Skeletal muscle satellite cell (primary cell): ENCODE data around the gene SOS1.

ENCODE experiments used
- H3K27me3 ChIP-seq: 2 replicates; pipeline ENCODE4 v1.7.0; 2013; ENCODE audit warnings: low read length; ENCODE audit not compliant: control insufficient read depth, insufficient read depth
- H3K36me3 ChIP-seq: 2 replicates; pipeline ENCODE4 v1.7.0; 2013; ENCODE audit warnings: mild to moderate bottlenecking, control low read depth, low read length; ENCODE audit not compliant: insufficient read depth
- H3K4me1 ChIP-seq: 2 replicates; pipeline ENCODE4 v1.7.0; 2013; ENCODE audit warnings: low read length; ENCODE audit not compliant: control insufficient read depth, insufficient read depth
- H3K4me2 ChIP-seq: 2 replicates; pipeline ENCODE4 v1.7.0; 2013; ENCODE audit warnings: mild to moderate bottlenecking, low read length
- H3K4me3 ChIP-seq: 2 replicates; pipeline ENCODE4 v1.7.0; 2013; ENCODE audit warnings: low read length
- H3K9ac ChIP-seq: 2 replicates; pipeline ENCODE4 v1.7.0; 2013; ENCODE audit warnings: mild to moderate bottlenecking, low read depth, low read length, moderate library complexity
- H3K9me3 ChIP-seq: replicated peaks from 2 replicates; pipeline ENCODE4 v1.7.0; 2013; ENCODE audit warnings: mild to moderate bottlenecking, control low read depth, low read length

Gene SOS1

DNA sequence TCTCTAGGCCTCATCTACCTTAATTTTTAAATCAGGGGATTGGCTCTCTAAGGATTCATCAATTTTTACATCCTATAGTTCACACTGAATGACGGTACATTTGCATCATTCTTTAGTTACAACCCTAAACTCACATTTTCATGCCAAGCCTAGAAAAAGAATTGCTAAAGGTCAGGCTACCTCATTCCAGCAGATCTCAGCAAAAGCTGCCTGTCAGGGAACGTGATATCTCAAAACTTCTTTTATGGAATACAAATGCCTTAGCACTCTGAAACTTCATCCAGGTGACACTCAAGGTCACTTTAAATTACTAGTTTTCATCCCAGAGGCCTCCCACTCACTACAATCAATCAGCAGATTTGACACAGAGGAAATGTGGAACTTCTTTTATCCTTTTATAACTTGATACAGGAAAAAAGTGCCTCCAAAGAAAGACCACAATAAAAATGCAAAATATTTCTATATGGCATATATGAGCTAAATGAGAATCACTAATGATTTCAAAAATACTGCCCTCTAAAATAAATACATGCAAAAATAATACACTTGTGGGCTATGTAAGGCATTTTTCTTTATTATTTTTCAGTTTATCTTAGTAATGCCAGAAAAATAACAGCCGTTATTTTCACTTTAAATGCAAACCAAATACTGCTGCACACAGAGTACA is 139.7 kb downstream of the SOS1 start:
- Histone ChIP-seq H3K36me3 (peaks cover 17% of the 10 kb centered on the region), H3K9ac (no peak overlapping the region), H3K9me3 (no peaks in the 10 kb centered on the region), H3K27me3 (no peaks in the 10 kb centered on the region), H3K4me3 (no peak overlapping the region), H3K4me2 (no peak overlapping the region), H3K4me1 (no peaks in the 10 kb centered on the region)

DNA sequence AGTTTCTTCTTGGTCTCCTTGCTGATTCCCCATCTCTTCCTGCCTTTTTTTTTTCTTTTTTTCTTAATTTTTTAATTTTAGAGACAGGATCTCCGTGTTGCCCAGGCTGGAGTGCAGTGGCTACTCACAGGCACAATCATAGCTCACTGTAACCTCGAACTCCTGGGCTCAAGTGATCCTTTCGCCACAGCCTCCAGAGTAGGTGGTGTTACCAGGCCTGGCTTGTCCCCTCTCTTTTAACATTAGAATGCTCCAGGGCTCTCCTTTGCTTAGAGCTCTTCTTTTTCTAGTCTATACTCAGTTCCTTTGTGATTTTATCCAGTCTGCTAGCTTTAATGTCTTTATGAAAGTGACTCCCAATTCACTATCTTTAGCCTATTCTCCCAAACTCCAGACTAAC is 141.9 kb downstream of the SOS1 start:
- no peaks in the 10 kb centered on the region for H3K36me3 ChIP-seq
- no peaks in the 10 kb centered on the region for H3K4me1 ChIP-seq
- H3K9ac ChIP-seq = no peak overlapping the region
- H3K4me3 ChIP-seq = no peak overlapping the region
- H3K4me2 ChIP-seq = no peak overlapping the region
- no peaks in the 10 kb centered on the region for H3K27me3 ChIP-seq
- H3K9me3 ChIP-seq = no peaks in the 10 kb centered on the region

DNA sequence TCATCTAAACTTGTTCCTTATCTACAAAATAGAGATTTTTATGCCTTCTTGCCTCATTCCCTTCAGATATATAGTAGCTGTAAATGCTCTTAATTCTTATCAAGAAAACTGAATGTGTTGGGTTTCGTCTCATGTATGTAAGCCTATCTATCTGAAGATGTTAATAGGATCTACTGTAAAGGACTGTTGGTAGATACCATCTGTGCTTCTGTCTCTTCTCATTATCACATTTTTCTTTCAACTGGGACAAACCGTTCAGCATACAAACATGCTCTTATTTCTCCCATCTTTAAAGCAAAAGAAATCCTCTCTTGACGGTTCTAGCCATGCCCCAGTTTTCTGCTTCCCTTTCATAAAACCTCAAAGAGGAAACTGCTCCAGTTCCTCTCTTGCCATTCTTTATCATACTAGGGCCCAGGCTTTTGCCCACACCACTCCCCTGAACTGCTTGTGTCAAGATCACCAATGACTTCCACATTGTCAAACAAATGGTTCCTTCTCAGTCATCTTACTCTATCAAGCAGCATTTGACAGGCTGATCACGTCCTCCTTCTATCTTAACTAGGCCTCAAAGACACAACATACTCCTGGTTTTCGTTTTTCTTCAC is 142.5 kb downstream of the SOS1 start:
- no peaks in the 10 kb centered on the region for H3K36me3 ChIP-seq
- no peaks in the 10 kb centered on the region for H3K9me3 ChIP-seq
- H3K9ac ChIP-seq = no peak overlapping the region
- H3K4me1 ChIP-seq = no peaks in the 10 kb centered on the region
- H3K4me3 ChIP-seq = no peak overlapping the region
- H3K27me3 ChIP-seq = no peaks in the 10 kb centered on the region
- H3K4me2 ChIP-seq = no peak overlapping the region

DNA sequence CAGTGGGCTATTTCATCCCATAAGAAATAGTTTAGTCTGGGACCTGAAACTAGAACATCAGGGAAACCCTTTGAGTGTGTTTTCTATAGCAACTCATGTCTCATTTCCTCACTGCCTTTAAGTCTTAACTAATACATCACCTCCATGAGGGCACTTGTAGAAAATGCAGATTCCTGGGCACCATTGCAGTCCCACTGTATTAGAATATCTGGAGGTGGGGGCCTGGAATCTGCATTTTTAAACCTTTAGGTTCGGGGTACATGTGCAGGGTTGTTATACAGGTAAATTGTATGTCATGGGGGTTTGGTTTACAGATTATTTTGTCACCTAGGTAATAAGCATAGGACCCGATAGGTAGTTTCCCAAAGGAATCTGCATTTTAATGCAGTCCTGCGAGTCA is 143.8 kb downstream of the SOS1 start:
- Histone ChIP-seq H3K4me3 (no peak overlapping the region), H3K27me3 (no peaks in the 10 kb centered on the region), H3K9me3 (no peaks in the 10 kb centered on the region), H3K4me1 (no peaks in the 10 kb centered on the region), H3K4me2 (no peak overlapping the region), H3K36me3 (no peaks in the 10 kb centered on the region), H3K9ac (no peak overlapping the region)

DNA sequence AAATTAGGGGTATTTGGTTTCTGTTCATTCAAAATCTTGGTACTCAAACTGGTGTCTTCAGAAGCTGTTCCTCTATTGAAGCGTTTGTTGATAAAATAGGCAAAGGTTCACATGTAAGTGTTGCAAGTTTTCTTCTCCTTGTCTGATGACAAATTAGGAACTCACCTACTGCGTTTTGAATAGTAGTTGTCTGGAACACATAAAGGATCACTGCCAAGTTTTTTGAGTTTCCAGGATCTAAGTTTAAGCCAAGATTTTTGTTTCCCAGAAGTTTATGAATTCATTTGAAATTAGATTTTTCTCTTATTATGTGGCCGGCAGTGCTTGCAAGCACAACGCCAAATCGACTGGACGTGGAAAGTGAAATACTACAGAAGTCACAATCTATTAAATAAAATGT is 145.8 kb downstream of the SOS1 start:
- Histone ChIP-seq H3K4me1 (no peaks in the 10 kb centered on the region), H3K4me3 (no peak overlapping the region), H3K27me3 (no peaks in the 10 kb centered on the region), H3K4me2 (no peak overlapping the region), H3K9ac (no peak overlapping the region), H3K9me3 (no peaks in the 10 kb centered on the region), H3K36me3 (no peaks in the 10 kb centered on the region)

DNA sequence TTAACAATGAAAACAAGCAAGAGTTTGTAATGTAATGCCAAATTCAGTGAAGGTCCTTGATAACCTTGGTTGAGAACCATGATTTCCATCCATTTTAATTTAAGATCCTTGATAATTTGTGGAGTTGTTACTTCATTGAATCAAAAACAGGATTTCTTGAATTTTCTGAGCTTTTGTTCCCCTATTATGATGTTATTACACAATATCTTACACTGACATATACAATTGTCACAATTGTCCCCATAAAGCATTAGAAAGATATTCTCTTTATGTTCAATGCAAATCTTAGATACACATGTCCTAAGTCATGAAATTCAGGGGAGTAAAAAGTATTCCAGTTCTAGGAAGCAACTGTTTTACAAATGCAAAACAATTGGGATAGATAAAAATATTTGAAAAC is 147.6 kb downstream of the SOS1 start:
- Histone ChIP-seq H3K4me1 (no peaks in the 10 kb centered on the region), H3K4me3 (no peak overlapping the region), H3K36me3 (no peaks in the 10 kb centered on the region), H3K4me2 (no peak overlapping the region), H3K9ac (no peak overlapping the region), H3K27me3 (no peaks in the 10 kb centered on the region), H3K9me3 (no peaks in the 10 kb centered on the region)

DNA sequence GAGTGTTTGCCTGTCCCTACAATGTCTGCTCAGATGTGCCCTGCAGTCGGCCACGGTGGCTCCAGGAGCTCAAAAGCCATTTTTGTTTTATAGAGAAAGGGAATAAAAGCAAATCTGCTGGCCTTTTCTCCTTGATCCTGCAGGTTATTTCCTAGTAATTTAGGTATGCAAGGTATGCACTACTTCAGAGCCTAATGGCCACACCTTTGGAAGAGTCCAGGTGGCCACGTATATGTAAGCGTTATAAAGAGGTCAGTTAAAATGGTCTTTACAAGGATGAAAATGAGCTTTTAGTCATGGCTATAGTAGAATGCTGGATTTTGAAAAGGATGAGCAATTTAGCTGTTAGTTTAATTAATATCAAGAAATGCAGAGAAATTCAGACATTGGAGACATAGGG is 149.5 kb downstream of the SOS1 start:
- no peaks in the 10 kb centered on the region for H3K4me1 ChIP-seq
- H3K36me3 ChIP-seq = no peaks in the 10 kb centered on the region
- H3K4me3 ChIP-seq = no peak overlapping the region
- no peaks in the 10 kb centered on the region for H3K9me3 ChIP-seq
- no peaks in the 10 kb centered on the region for H3K27me3 ChIP-seq
- no peak overlapping the region for H3K9ac ChIP-seq
- H3K4me2 ChIP-seq = no peak overlapping the region

DNA sequence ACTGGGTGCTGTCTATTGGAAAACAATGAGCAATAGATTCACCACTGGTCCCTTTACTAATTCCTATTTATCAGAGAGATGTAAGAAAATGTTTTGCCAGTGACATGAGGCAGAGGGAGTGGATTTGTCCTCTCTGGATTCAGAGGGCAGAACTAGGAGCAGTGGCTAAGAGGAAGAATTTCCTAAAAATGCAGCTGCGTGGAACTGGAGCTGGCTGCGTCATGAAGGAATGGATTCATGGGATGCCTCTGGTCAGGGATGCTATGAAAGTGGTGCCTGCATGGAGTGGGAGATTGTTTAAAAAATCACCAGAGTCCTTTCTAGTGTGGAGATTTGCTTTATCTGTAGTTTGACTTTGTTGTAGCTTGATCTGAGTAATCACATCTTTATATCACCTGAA is 152.8 kb downstream of the SOS1 start:
- H3K36me3 ChIP-seq = no peaks in the 10 kb centered on the region
- H3K4me2 ChIP-seq = no peak overlapping the region
- no peaks in the 10 kb centered on the region for H3K4me1 ChIP-seq
- H3K4me3 ChIP-seq = no peak overlapping the region
- H3K9ac ChIP-seq = no peak overlapping the region
- H3K27me3 ChIP-seq = no peaks in the 10 kb centered on the region
- no peaks in the 10 kb centered on the region for H3K9me3 ChIP-seq

DNA sequence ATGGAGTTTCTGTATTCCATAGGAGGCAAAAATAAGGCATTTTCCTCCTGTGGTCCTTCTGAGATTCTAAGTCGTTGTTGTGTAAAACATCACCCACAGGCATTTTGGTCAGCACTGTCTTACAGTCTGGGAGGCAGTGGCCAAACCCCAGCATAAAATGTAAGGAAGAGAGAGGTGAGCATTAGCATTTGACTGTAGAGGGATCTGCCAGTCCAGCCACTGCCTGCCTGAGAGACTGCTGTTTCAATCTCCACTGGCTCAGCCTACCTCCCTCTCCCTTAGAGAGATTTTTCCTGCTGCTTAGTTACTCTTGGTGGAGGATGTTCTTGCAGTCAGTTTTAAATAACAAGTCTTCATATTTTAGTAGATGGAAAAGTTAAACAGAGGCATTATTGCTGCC is 154.2 kb downstream of the SOS1 start:
- H3K36me3 ChIP-seq = no peaks in the 10 kb centered on the region
- H3K4me1 ChIP-seq = no peaks in the 10 kb centered on the region
- H3K9ac ChIP-seq = no peak overlapping the region
- no peaks in the 10 kb centered on the region for H3K9me3 ChIP-seq
- no peaks in the 10 kb centered on the region for H3K27me3 ChIP-seq
- H3K4me3 ChIP-seq = no peak overlapping the region
- H3K4me2 ChIP-seq = no peak overlapping the region

DNA sequence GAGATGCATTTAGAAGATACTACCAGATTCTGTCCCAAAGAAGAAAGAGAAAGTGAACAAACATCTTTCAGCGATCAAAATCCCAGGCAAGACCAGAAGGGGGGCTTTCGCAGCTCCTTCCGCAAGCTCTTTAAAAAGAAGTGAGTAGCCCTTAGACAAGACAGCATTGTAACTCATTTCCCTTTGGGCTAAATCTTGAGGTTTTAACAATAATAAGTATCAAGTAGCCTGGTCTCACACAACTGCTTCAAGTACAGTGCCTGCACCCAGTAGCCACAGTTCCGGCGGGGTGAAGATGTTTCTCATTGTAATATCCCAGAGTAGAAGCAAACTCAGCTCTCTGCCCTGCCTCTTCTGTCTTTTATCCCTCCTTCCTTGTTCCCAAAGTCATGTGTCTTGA is 154.8 kb downstream of the SOS1 start:
- Histone ChIP-seq H3K4me2 (no peak overlapping the region), H3K27me3 (no peaks in the 10 kb centered on the region), H3K9me3 (no peaks in the 10 kb centered on the region), H3K4me1 (no peaks in the 10 kb centered on the region), H3K36me3 (no peaks in the 10 kb centered on the region), H3K4me3 (no peak overlapping the region), H3K9ac (no peak overlapping the region)

DNA sequence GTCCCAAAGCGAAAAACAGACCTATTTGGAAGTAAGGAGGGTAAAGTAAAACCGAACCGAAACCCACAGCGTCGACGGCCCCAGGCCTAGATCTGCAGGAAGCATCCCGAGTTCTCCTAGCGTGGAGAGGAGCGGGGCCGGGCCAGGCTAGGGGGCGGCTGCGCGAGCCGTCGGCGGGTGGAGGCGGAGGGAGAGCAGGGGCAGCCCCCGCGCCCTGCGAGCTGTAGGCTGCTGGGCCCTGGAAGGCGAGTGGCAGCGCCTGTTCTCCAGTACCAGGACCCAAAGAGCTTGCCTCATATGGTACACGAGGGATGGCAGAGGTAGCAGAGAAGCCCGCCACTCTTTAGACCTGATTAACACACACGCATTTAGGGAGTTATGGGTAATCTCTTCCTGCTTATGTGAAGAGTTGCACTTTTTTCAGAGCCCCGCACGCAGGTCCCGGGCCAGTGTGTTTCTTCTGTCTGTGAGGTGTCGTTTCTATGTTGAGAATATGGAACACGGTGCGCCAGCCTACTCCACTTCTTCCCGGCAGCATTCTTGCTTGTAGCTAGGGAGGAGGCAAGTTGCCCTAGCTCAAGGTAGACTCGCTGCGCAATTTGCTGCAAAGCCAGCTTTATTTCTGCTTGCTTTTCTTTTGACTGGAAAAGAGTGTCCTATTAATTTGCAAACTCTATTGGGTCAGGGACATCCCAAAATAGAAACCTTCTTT is 160.1 kb downstream of the SOS1 start:
- peaks cover 7% of the 10 kb centered on the region for H3K27me3 ChIP-seq
- H3K4me3 ChIP-seq = peak overlapping the region; percentile 65
- H3K9ac ChIP-seq = peak overlapping the region; percentile 35
- H3K36me3 ChIP-seq = no peaks in the 10 kb centered on the region
- peak overlapping the region; percentile 77 for H3K4me2 ChIP-seq
- peaks cover 10% of the 10 kb centered on the region for H3K4me1 ChIP-seq
- no peaks in the 10 kb centered on the region for H3K9me3 ChIP-seq
